Gastroesophageal sphincter (tissue), 4 donors: ENCODE measurements around the gene ZMIZ1. TPM values are rescaled to one million over a fixed set of nuclear protein-coding genes. Genes with fewer than 3 reads are reported as not detected.

Source experiments
- ATAC-seq: fragments of 150-250 bp; one replicate; pipeline ENCODE4 v1.9.1; 2016; ENCODE audit warnings: mild to moderate bottlenecking, moderate library complexity
- H3K27ac ChIP-seq, 4 donors: fragments of 200-600 bp; sonication (generic) in 3 of 4; 1 replicate in 3 of 4; 2 replicates in 1 of 4; pipeline ENCODE4 v1.5.1; 2016 to 2019
- H3K27me3 ChIP-seq: fragments of 200-600 bp; sonication (generic); one replicate; pipeline ENCODE4 v1.5.1; 2019
- H3K36me3 ChIP-seq, 2 donors: fragments of 200-600 bp; sonication (generic); one replicate each; pipeline ENCODE4 v1.5.1; 2019; ENCODE audit warnings: control low read depth in 1 of 2
- H3K4me1 ChIP-seq, 3 donors: fragments of 200-600 bp; sonication (generic); 1 replicate in 2 of 3; 2 replicates in 1 of 3; pipeline ENCODE4 v1.5.1; 2016 to 2019; ENCODE audit warnings: control low read depth in 2 of 3
- H3K4me3 ChIP-seq, 2 donors: fragments of 200-600 bp; sonication (generic); one replicate each; pipeline ENCODE4 v1.5.1; 2019; ENCODE audit warnings: mild to moderate bottlenecking in 1 of 2, moderate library complexity in 1 of 2
- H3K9me3 ChIP-seq, 3 donors: fragments of 200-600 bp; sonication (generic); one replicate each; pipeline ENCODE4 v1.5.1; 2017 to 2019; ENCODE audit warnings: control low read depth in 2 of 3
- CTCF ChIP-seq, 4 experiments: fragments of 200-600 bp in 2 of 4; fragments of 450-650 bp in 2 of 4; sonication (generic) in 1 of 4; IDR thresholded peaks; one replicate each; pipeline ENCODE4 v1.5.1; 2017 to 2019; ENCODE audit warnings: antibody characterized with exemption in 4 of 4, mild to moderate bottlenecking in 2 of 4, moderate library complexity in 2 of 4
- EP300 ChIP-seq: sonication (generic); formaldehyde crosslinking; IDR thresholded peaks from one replicate; pipeline ENCODE4 v1.6.1; 2017; ENCODE audit warnings: antibody characterized with exemption, mild to moderate bottlenecking
- POLR2A ChIP-seq, 2 donors: fragments of 450-650 bp; IDR thresholded peaks; one replicate each; pipeline ENCODE4 v1.6.1; 2017; ENCODE audit warnings: antibody characterized with exemption in 2 of 2, mild to moderate bottlenecking in 2 of 2, moderate library complexity in 1 of 2
- POLR2AphosphoS5 ChIP-seq: sonication (generic); formaldehyde crosslinking; IDR thresholded peaks from one replicate; pipeline ENCODE4 v1.6.1; 2017; ENCODE audit warnings: antibody characterized with exemption
- WGBS, 2 donors: methylation state at CpG; one replicate each; pipeline ENCODE4 v1.1.5; 2018; ENCODE audit warnings: low coverage in 1 of 2; 5-methylcytosine and 5-hydroxymethylcytosine counted together
- total RNA-seq, 4 donors: library from RNA; depleted of rRNA; stranded (reverse); fragments of >200 nt; gene quantifications; one replicate each; pipeline ENCODE4 v1.1.0, GENCODE V29; 2016

The ZMIZ1 gene
- total RNA-seq, 4 donors from 2014 or later: 36.3 to 79.2 (median 67.1) TPM

DNA sequence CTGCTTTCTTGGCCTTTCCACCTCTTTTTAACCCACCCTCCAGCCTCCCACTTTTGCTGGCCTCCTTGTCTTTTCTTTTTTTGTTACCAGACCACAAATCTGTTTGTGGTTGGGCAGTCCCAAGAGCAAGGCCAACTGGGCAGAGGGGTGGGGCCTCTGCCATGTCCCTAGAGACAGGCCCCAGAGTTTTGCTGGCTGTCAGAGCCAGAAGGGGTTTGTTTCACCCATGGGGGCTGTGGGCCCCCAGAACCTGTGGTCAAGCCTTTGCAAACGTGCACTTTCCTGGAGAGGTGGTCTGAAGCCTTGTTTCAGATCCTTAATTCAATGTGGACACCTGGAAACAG lies 10.3 kb downstream of the ZMIZ1 start:
- no peak for ATAC-seq
- TF ChIP-seq EP300 (no peak), CTCF (IDR thresholded peaks at IDR 0.05) (no peak), POLR2A (IDR thresholded peaks at IDR 0.05) (no peak), POLR2AphosphoS5 (no peak)
- Histone ChIP-seq H3K36me3 (no peaks in the 10 kb centered on the region), H3K27ac (peak overlapping the region in 3 of 4 donors; percentile 61 to 76 (median 75)), H3K4me3 (no peak overlapping the region), H3K9me3 (no peaks in the 10 kb centered on the region), H3K4me1 (peaks cover 33 to 100% (median 96%) of the 10 kb centered on the region in 3 donors), H3K27me3 (no peaks in the 10 kb centered on the region)
- whole genome bisulfite sequencing, 2 donors: 83% methylated on average over 1 of the region's 1 CpG; no CpG with 5 or more reads in 1 of the 2 donors

DNA sequence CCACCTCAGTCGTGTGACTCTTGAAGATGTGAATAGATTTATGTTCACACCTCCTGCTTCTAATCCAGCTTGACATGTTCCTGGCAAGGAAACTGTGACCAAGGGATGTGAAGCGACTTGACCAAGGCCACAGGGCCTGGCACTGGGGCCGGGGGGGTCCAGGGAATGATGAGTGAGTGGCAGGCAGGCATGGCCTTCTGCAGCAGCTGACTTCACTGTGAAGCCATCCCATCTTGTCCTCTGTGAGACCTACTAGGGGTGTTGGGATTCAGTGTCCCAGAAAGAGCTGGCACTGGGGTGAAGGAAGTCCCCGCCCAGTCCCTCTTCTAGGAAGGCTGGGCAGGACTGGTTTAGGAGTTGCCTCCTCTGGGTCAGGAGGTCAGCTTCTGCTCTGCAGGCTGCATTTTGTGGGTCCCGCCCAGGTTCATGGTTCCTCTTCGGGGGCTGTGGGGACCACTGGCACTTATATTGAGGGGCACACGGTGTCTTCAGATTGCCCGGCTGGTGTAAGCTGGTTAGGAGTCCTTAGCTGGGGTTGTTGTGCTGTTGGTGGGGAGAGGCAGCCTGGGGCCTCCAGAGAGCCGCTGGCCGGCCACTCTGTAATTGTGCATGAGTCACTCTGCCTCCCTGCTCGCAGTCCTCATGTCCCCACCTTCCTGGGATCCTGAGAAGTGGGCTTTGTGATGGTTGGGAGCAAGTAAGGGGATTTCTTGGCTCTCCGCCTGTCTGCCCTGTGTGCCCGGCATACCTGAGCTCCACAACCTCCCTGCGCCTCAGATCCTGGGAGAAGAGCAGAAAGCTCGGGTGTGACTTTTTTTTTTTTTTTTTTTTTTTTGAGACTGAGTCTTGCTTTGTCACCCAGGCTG lies 11.0 kb downstream of the ZMIZ1 start:
- TF ChIP-seq CTCF (IDR thresholded peaks at IDR 0.05) (no peak), EP300 (no peak), POLR2A (IDR thresholded peaks at IDR 0.05) (no peak), POLR2AphosphoS5 (no peak)
- ATAC-seq: peak; percentile 26
- WGBS, 2 donors: 51 to 68% methylated on average over 5 to 6 of the region's 15 CpGs
- H3K9me3 ChIP-seq: no peaks in the 10 kb centered on the region
- peaks cover 37 to 100% (median 96%) of the 10 kb centered on the region in 3 donors for H3K4me1 ChIP-seq
- H3K36me3 ChIP-seq: no peaks in the 10 kb centered on the region
- peak overlapping the region in 3 of 4 donors; percentile 61 to 76 (median 75) for H3K27ac ChIP-seq
- no peak overlapping the region for H3K4me3 ChIP-seq
- H3K27me3 ChIP-seq: no peaks in the 10 kb centered on the region

GRCh38 chr10:79081353-79082034 lies 12.7 kb downstream of the ZMIZ1 start:
- Histone ChIP-seq H3K36me3 (no peaks in the 10 kb centered on the region), H3K9me3 (no peaks in the 10 kb centered on the region), H3K4me1 (peaks cover 37 to 100% (median 90%) of the 10 kb centered on the region in 3 donors), H3K4me3 (no peak overlapping the region), H3K27ac (peak overlapping the region in 3 of 4 donors; percentile 75 to 78 (median 76)), H3K27me3 (no peaks in the 10 kb centered on the region)
- ATAC-seq: no peak
- WGBS, 2 donors: 19% methylated on average over 4 of the region's 12 CpGs; no CpG with 5 or more reads in 1 of the 2 donors
- no peak for TF ChIP-seq CTCF (IDR thresholded peaks at IDR 0.05)
- TF ChIP-seq POLR2A (IDR thresholded peaks at IDR 0.05): no peak
- no peak for TF ChIP-seq POLR2AphosphoS5
- TF ChIP-seq EP300: no peak

- Histone ChIP-seq H3K4me3 (no peak overlapping the region), H3K27ac (peak overlapping the region in 3 of 4 donors; percentile 75 to 78 (median 76)), H3K36me3 (no peaks in the 10 kb centered on the region), H3K4me1 (peaks cover 37 to 99% (median 88%) of the 10 kb centered on the region in 3 donors), H3K9me3 (no peaks in the 10 kb centered on the region), H3K27me3 (no peaks in the 10 kb centered on the region)
- no CpG with 5 or more reads among the region's 6 CpGs for WGBS, 2 donors
- no peak for TF ChIP-seq CTCF (IDR thresholded peaks at IDR 0.05)
- no peak for TF ChIP-seq EP300
- no peak for TF ChIP-seq POLR2A (IDR thresholded peaks at IDR 0.05)
- TF ChIP-seq POLR2AphosphoS5: no peak
- no peak for ATAC-seq
Measured at GRCh38 chr10:79082035-79082373, 13.2 kb downstream of the ZMIZ1 start.
